ENCODE data around the gene PCA3. TPM values are rescaled to one million over a fixed set of nuclear protein-coding genes. Genes with fewer than 3 reads are reported as not detected.

Gene PCA3
- total RNA-seq, 4 donors from 2014 or later: 0.43 TPM; not detected in 3

- H3K27ac ChIP-seq: no peak overlapping the region
These were observed 31.8 kb upstream of the PCA3 start for GRCh38 chr9:76732341-76732958.

GRCh38 chr9:76733096-76733495 lies 31.1 kb upstream of the PCA3 start:
- no peak for DNase-seq
- H3K4me1 ChIP-seq: no peaks in the 10 kb centered on the region
- TF ChIP-seq CTCF (IDR thresholded peaks at IDR 0.05) (no peak), POLR2A (IDR thresholded peaks at IDR 0.05) (no peak)
- no peak overlapping the region for H3K27ac ChIP-seq
- H3K27me3 ChIP-seq: no peaks in the 10 kb centered on the region
- H3K36me3 ChIP-seq: no peaks in the 10 kb centered on the region
- H3K4me3 ChIP-seq: no peak overlapping the region
- no peaks in the 10 kb centered on the region for H3K9me3 ChIP-seq
- intact Hi-C loops (cut with DNase I; ENCODE audit: low total_unique reads): no loop called here

More at GRCh38 chr9:76732341-76732958, 31.8 kb upstream of the PCA3 start:
- Histone ChIP-seq H3K36me3 (no peaks in the 10 kb centered on the region), H3K4me1 (no peaks in the 10 kb centered on the region), H3K4me3 (no peak overlapping the region), H3K9me3 (no peaks in the 10 kb centered on the region), H3K27me3 (no peaks in the 10 kb centered on the region)
- intact Hi-C loops (cut with DNase I; ENCODE audit: low total_unique reads): no loop called here
- DNase-seq: no peak
- no peak for TF ChIP-seq POLR2A (IDR thresholded peaks at IDR 0.05)
- no peak for TF ChIP-seq CTCF (IDR thresholded peaks at IDR 0.05)

GRCh38 chr9:76734716-76735115 lies 29.5 kb upstream of the PCA3 start:
- TF ChIP-seq CTCF (IDR thresholded peaks at IDR 0.05): no peak
- TF ChIP-seq POLR2A (IDR thresholded peaks at IDR 0.05): no peak
- H3K4me3 ChIP-seq: no peak overlapping the region
- no peaks in the 10 kb centered on the region for H3K9me3 ChIP-seq
- no peaks in the 10 kb centered on the region for H3K4me1 ChIP-seq
- no peak for DNase-seq
- H3K27me3 ChIP-seq: no peaks in the 10 kb centered on the region
- no peaks in the 10 kb centered on the region for H3K36me3 ChIP-seq
- no peak overlapping the region for H3K27ac ChIP-seq
- intact Hi-C loops (cut with DNase I; ENCODE audit: low total_unique reads): no loop called here

- Histone ChIP-seq H3K9me3 (no peaks in the 10 kb centered on the region), H3K27ac (no peak overlapping the region), H3K4me1 (no peaks in the 10 kb centered on the region), H3K36me3 (no peaks in the 10 kb centered on the region), H3K27me3 (no peaks in the 10 kb centered on the region), H3K4me3 (no peak overlapping the region)
- no peak for DNase-seq
- intact Hi-C loops (cut with DNase I; ENCODE audit: low total_unique reads): no loop called here
- TF ChIP-seq POLR2A (IDR thresholded peaks at IDR 0.05) (no peak), CTCF (IDR thresholded peaks at IDR 0.05) (no peak)
These were observed 26.9 kb upstream of the PCA3 start for GRCh38 chr9:76737154-76737902.

- Histone ChIP-seq H3K4me1 (no peaks in the 10 kb centered on the region), H3K27me3 (no peaks in the 10 kb centered on the region)
- no peak for DNase-seq
These were observed 25.8 kb upstream of the PCA3 start for GRCh38 chr9:76738402-76738801.

More at GRCh38 chr9:76738402-76738801, 25.8 kb upstream of the PCA3 start:
- H3K9me3 ChIP-seq: no peaks in the 10 kb centered on the region
- TF ChIP-seq POLR2A (IDR thresholded peaks at IDR 0.05): no peak
- TF ChIP-seq CTCF (IDR thresholded peaks at IDR 0.05): no peak
- no peak overlapping the region for H3K27ac ChIP-seq
- no peak overlapping the region for H3K4me3 ChIP-seq
- intact Hi-C loops (cut with DNase I; ENCODE audit: low total_unique reads): no loop called here
- H3K36me3 ChIP-seq: no peaks in the 10 kb centered on the region
